MCF 10A (cell line): Measurements from ENCODE around the gene SPATS2. TPM values are rescaled to one million over a fixed set of nuclear protein-coding genes. Genes with fewer than 3 reads are reported as not detected.

Experiments
- BruUV-seq: library from RNA; stranded (reverse); fragments of 400-500 nt; replicated peaks from 2 replicates; lab custom pipeline; 2021; lab: Mats Ljungman, UMichigan
- CTCF ChIA-PET: fragments of 300-600 bp; sonication (Branson Sonifier 250); formaldehyde crosslinking; extraction: SDS; loops from one replicate; lab custom pipeline; 2021; ENCODE audit warnings: antibody characterized with exemption, inconsistent platforms; lab: Yijun Ruan, JAX
- POLR2A ChIA-PET: fragments of 300-600, 350-650 bp; sonication (Branson Sonifier 250); formaldehyde crosslinking; extraction: SDS; loops from one replicate; lab custom pipeline; 2020; ENCODE audit warnings: antibody characterized with exemption, inconsistent platforms; lab: Yijun Ruan, JAX
- DNase-seq: peaks from one replicate; pipeline ENCODE4 v3.0.0-alpha.2; 2018; ENCODE audit not compliant: unreplicated experiment
- H3K27ac Mint-ChIP-seq: one replicate; pipeline ENCODE4 v1.8.0; 2022; ENCODE audit warnings: mild to moderate bottlenecking, low read depth, mixed read lengths; ENCODE audit not compliant: unreplicated experiment
- H3K27me3 Mint-ChIP-seq: one replicate; pipeline ENCODE4 v1.8.0; 2022; ENCODE audit warnings: mixed read lengths; ENCODE audit not compliant: insufficient read depth, unreplicated experiment
- H3K36me3 Mint-ChIP-seq: one replicate; pipeline ENCODE4 v1.8.0; 2022; ENCODE audit warnings: mild to moderate bottlenecking, moderate library complexity, mixed read lengths; ENCODE audit not compliant: insufficient read depth, unreplicated experiment
- H3K4me1 Mint-ChIP-seq: one replicate; pipeline ENCODE4 v1.8.0; 2022; ENCODE audit warnings: mixed read lengths; ENCODE audit not compliant: insufficient read depth, unreplicated experiment
- H3K4me3 Mint-ChIP-seq: one replicate; pipeline ENCODE4 v1.8.0; 2022; ENCODE audit warnings: mild to moderate bottlenecking, moderate library complexity, mixed read lengths; ENCODE audit not compliant: unreplicated experiment
- H3K9me3 Mint-ChIP-seq: one replicate; pipeline ENCODE4 v1.8.0; 2022; ENCODE audit warnings: mixed read lengths; ENCODE audit not compliant: unreplicated experiment
- CTCF ChIP-seq: fragments of 200-600 bp; IDR thresholded peaks from one replicate; pipeline ENCODE4 v1.8.0; 2022; ENCODE audit warnings: antibody characterized with exemption, mild to moderate bottlenecking; ENCODE audit not compliant: unreplicated experiment
- intact Hi-C: fragments of 100-400 bp; cut with micrococcal nuclease; formaldehyde crosslinking; loops from 2 replicates; pipeline ENCODE4 v1.14.1; 2022
- total RNA-seq: library from RNA; stranded (reverse); gene quantifications from 2 replicates; pipeline ENCODE4 v1.2.3, GENCODE V29; 2022

Gene SPATS2
- total RNA-seq, 1 experiment from 2014 or later, result 26.0 TPM

GRCh38 chr12:49567611-49568441 lies 200.6 kb downstream of the SPATS2 start, which contains the start of gene MCRS1:
Gene MCRS1 (minus strand): TSS chr12:49568142. CDS start chr12:49566731, 1,411 bp downstream.
- TF ChIP-seq CTCF, result no peak
- Mint-ChIP-seq H3K9me3 (no peaks in the 10 kb centered on the region), H3K36me3 (peaks cover 16% of the 10 kb centered on the region), H3K27ac (peak within 1 kb of the TSS; percentile 98), H3K27me3 (no peaks in the 10 kb centered on the region), H3K4me3 (peak within 1 kb of the TSS; percentile 90), H3K4me1 (peaks cover 14% of the 10 kb centered on the region)
- ChIA-PET CTCF (interaction anchor here (0.6 to 2.0 kb wide), 6 partner anchors 8 to 272 kb away, joined by 3 to 20 read pairs (median 4); no protein-coding TSS in a partner anchor), POLR2A (interaction anchor here (0.7 to 2.5 kb wide), 14 partner anchors 9 to 301 kb away, joined by 3 to 19 read pairs (median 3); partner anchors contain the start of gene TMBIM6)
- DNase-seq, result peak; percentile 92
- intact Hi-C loops, result loop anchor here (5.0 kb wide), 1 partner anchor 211 kb away; no protein-coding TSS in a partner anchor
- TSS peak; percentile 81 for BruUV-seq

GRCh38 chr12:49568442-49569162 lies 201.3 kb downstream of the SPATS2 start:
- TSS peak; percentile 57 for BruUV-seq
- peaks cover 14% of the 10 kb centered on the region for H3K4me1 Mint-ChIP-seq
- ChIA-PET POLR2A (interaction anchor here (1.3 kb wide), 1 partner anchor 14 kb away, joined by 3 read pairs; no protein-coding TSS in a partner anchor), CTCF (interaction anchor here (0.6 to 2.8 kb wide), 6 partner anchors 12 to 298 kb away, joined by 3 to 16 read pairs (median 4); no protein-coding TSS in a partner anchor)
- H3K4me3 Mint-ChIP-seq, result peak overlapping the region; percentile 90
- peaks cover 9% of the 10 kb centered on the region for H3K36me3 Mint-ChIP-seq
- DNase-seq, result peak; percentile 22
- intact Hi-C loops, result loop anchor here (5.0 kb wide), 1 partner anchor 211 kb away; no protein-coding TSS in a partner anchor
- no peaks in the 10 kb centered on the region for H3K27me3 Mint-ChIP-seq
- peak overlapping the region; percentile 98 for H3K27ac Mint-ChIP-seq
- no peak for TF ChIP-seq CTCF
- no peaks in the 10 kb centered on the region for H3K9me3 Mint-ChIP-seq

Other genes with a start within 250 kb of the SPATS2 start
- gene TUBA1B, start 236.1 kb upstream of the SPATS2 start, total RNA-seq, result 282 and 369 TPM in 2 replicates
- gene TUBA1A, start 178.4 kb upstream of the SPATS2 start, total RNA-seq, result 9.8 and 10.4 TPM in 2 replicates
- 253 and 303 TPM in 2 replicates for gene TUBA1C, start 102.4 kb upstream of the SPATS2 start, total RNA-seq
- 1.4 and 2.7 TPM in 2 replicates for gene PRPH, start 72.3 kb upstream of the SPATS2 start, total RNA-seq
- gene TROAP, start 44.2 kb upstream of the SPATS2 start, total RNA-seq, result 30.8 and 41.9 TPM in 2 replicates
- 0.20 TPM in 1 of 2 replicates, not detected in the other for gene C1QL4, start 30.3 kb upstream of the SPATS2 start, total RNA-seq
- gene DNAJC22, start 20.6 kb upstream of the SPATS2 start, total RNA-seq, result 0.25 and 0.33 TPM in 2 replicates
- gene KCNH3, start 171.6 kb downstream of the SPATS2 start, total RNA-seq, result not detected in 2 replicates
- gene MCRS1, start 200.7 kb downstream of the SPATS2 start, total RNA-seq, result 34.3 and 58.7 TPM in 2 replicates
- gene FAM186B, start 238.2 kb downstream of the SPATS2 start, total RNA-seq, result 0.30 and 0.64 TPM in 2 replicates